Trophoblast cell (in vitro differentiated cells and primary cell): ENCODE results near the gene TMEFF2.
A peak's percentile ranks its signal among the peaks of the same experiment; 100 is the strongest.

Source experiments
- DNase-seq, 2 donors: peaks; one replicate each; pipeline ENCODE4 v3.0.0-alpha.2; 2016
- H2AFZ ChIP-seq: 2 replicates; pipeline ENCODE4 v1.6.1; 2013; ENCODE audit warnings: low read length, moderate library complexity, mild to moderate bottlenecking; ENCODE audit not compliant: insufficient read depth, poor library complexity
- H2AK5ac ChIP-seq: 2 replicates; pipeline ENCODE4 v1.6.1; 2013; ENCODE audit warnings: mild to moderate bottlenecking, low read length
- H2BK120ac ChIP-seq: 2 replicates; pipeline ENCODE4 v1.6.1; 2013; ENCODE audit warnings: low read length, mild to moderate bottlenecking, moderate library complexity; ENCODE audit not compliant: insufficient read depth, poor library complexity
- H2BK12ac ChIP-seq: 2 replicates; pipeline ENCODE4 v1.6.1; 2013; ENCODE audit warnings: mild to moderate bottlenecking, low read length, moderate library complexity
- H2BK5ac ChIP-seq: 2 replicates; pipeline ENCODE4 v1.6.1; 2013; ENCODE audit warnings: low read length, low read depth, moderate library complexity, mild to moderate bottlenecking; ENCODE audit not compliant: poor library complexity
- H3K14ac ChIP-seq: 2 replicates; pipeline ENCODE4 v1.6.1; 2013; ENCODE audit warnings: mild to moderate bottlenecking, low read length
- H3K18ac ChIP-seq: 2 replicates; pipeline ENCODE4 v1.6.1; 2013; ENCODE audit warnings: mild to moderate bottlenecking, low read length
- H3K23ac ChIP-seq: 2 replicates; pipeline ENCODE4 v1.6.1; 2013; ENCODE audit warnings: low read length
- H3K27ac ChIP-seq: 2 replicates; pipeline ENCODE4 v1.5.1; 2013; ENCODE audit warnings: low read depth, mild to moderate bottlenecking, inconsistent platforms, low read length, moderate library complexity
- H3K27me3 ChIP-seq: 2 replicates; pipeline ENCODE4 v1.6.1; 2013; ENCODE audit warnings: inconsistent platforms, mild to moderate bottlenecking, low read length, moderate library complexity; ENCODE audit not compliant: insufficient read depth
- H3K36me3 ChIP-seq, 2 experiments: 1 replicate in 1 of 2; 2 replicates in 1 of 2; pipeline ENCODE4 v1.6.1; 2013; ENCODE audit warnings: low read length in 2 of 2, mild to moderate bottlenecking in 2 of 2, moderate library complexity in 1 of 2; ENCODE audit not compliant: insufficient read depth in 2 of 2, control insufficient read depth in 1 of 2
- H3K4ac ChIP-seq: 2 replicates; pipeline ENCODE4 v1.6.1; 2013; ENCODE audit warnings: low read depth, mild to moderate bottlenecking, low read length, moderate library complexity
- H3K4me1 ChIP-seq, 2 experiments: 1 replicate in 1 of 2; 2 replicates in 1 of 2; pipeline ENCODE4 v1.6.1; 2013; ENCODE audit warnings: low read length in 2 of 2, mild to moderate bottlenecking in 2 of 2, moderate library complexity in 1 of 2; ENCODE audit not compliant: insufficient read depth in 2 of 2, control insufficient read depth in 1 of 2
- H3K4me2 ChIP-seq: 2 replicates; pipeline ENCODE4 v1.6.1; 2013; ENCODE audit warnings: inconsistent platforms, mild to moderate bottlenecking, low read length, moderate library complexity
- H3K4me3 ChIP-seq: 2 replicates; pipeline ENCODE4 v1.5.1; 2013; ENCODE audit warnings: mild to moderate bottlenecking, low read depth, low read length, inconsistent platforms
- H3K79me1 ChIP-seq: one replicate; pipeline ENCODE4 v1.6.1; 2013; ENCODE audit warnings: low read length
- H3K79me2 ChIP-seq: 2 replicates; pipeline ENCODE4 v1.6.1; 2013; ENCODE audit warnings: low read length, mild to moderate bottlenecking; ENCODE audit not compliant: control insufficient read depth, insufficient read depth, poor library complexity
- H3K9ac ChIP-seq: 2 replicates; pipeline ENCODE4 v1.6.1; 2013; ENCODE audit warnings: mild to moderate bottlenecking, low read length
- H3K9me3 ChIP-seq: 2 replicates; pipeline ENCODE4 v1.6.1; 2013; ENCODE audit warnings: low read depth, mild to moderate bottlenecking, control low read depth, inconsistent platforms, low read length; ENCODE audit not compliant: insufficient read depth
- H4K12ac ChIP-seq: 2 replicates; pipeline ENCODE4 v1.6.1; 2013; ENCODE audit warnings: low read depth, mild to moderate bottlenecking, low read length, moderate library complexity
- H4K8ac ChIP-seq: 2 replicates; pipeline ENCODE4 v1.6.1; 2013; ENCODE audit warnings: low read depth, mild to moderate bottlenecking, low read length, moderate library complexity
- H4K91ac ChIP-seq: one replicate; pipeline ENCODE4 v1.6.1; 2013; ENCODE audit warnings: low read depth, mild to moderate bottlenecking, low read length, moderate library complexity
- WGBS: extraction: QIAGEN DNeasy Blood & Tissue Kit; methylation state at CpG from one replicate; pipeline ENCODE4 v1.1.7; 2013; ENCODE audit warnings: missing lambda C conversion rate; ENCODE audit not compliant: insufficient read length, insufficient coverage; ENCODE audit errors: extremely low coverage; 5-methylcytosine and 5-hydroxymethylcytosine counted together

The TMEFF2 gene

GRCh38 chr2:192070099-192070498 lies 124.6 kb downstream of the TMEFF2 start:
- no peaks in the 10 kb centered on the region for H3K4me1 ChIP-seq
- no peak overlapping the region for H2AK5ac ChIP-seq
- no peak overlapping the region for H3K4me2 ChIP-seq
- WGBS: no CpG with 5 or more reads among the region's 1 CpG
- no peak overlapping the region for H3K4me3 ChIP-seq
- no peak overlapping the region for H2BK120ac ChIP-seq
- no peak overlapping the region for H2AFZ ChIP-seq
- H3K36me3 ChIP-seq: no peaks in the 10 kb centered on the region
- no peaks in the 10 kb centered on the region for H3K79me1 ChIP-seq
- peak in 1 of 2 donors; percentile 46 for DNase-seq
- no peak overlapping the region for H3K9ac ChIP-seq
- H4K8ac ChIP-seq: no peak overlapping the region
- no peaks in the 10 kb centered on the region for H3K9me3 ChIP-seq
- no peak overlapping the region for H4K91ac ChIP-seq
- H3K27me3 ChIP-seq: no peaks in the 10 kb centered on the region
- no peaks in the 10 kb centered on the region for H3K79me2 ChIP-seq
- no peak overlapping the region for H2BK12ac ChIP-seq
- H3K18ac ChIP-seq: no peak overlapping the region
- H3K27ac ChIP-seq: no peak overlapping the region
- H3K4ac ChIP-seq: no peak overlapping the region
- no peak overlapping the region for H3K14ac ChIP-seq
- H4K12ac ChIP-seq: no peak overlapping the region
- H3K23ac ChIP-seq: no peak overlapping the region
- H2BK5ac ChIP-seq: no peak overlapping the region

- no peaks in the 10 kb centered on the region for H3K27me3 ChIP-seq
- no peak overlapping the region for H4K8ac ChIP-seq
- H3K4ac ChIP-seq: no peak overlapping the region
- no peaks in the 10 kb centered on the region for H3K9me3 ChIP-seq
- H4K91ac ChIP-seq: no peak overlapping the region
- H2AK5ac ChIP-seq: no peak overlapping the region
- H3K14ac ChIP-seq: no peak overlapping the region
- no peak overlapping the region for H3K27ac ChIP-seq
- no peak overlapping the region for H3K9ac ChIP-seq
- H2BK12ac ChIP-seq: no peak overlapping the region
- no peaks in the 10 kb centered on the region for H3K36me3 ChIP-seq
- no CpG with 5 or more reads among the region's 1 CpG for WGBS
- H3K4me3 ChIP-seq: no peak overlapping the region
- no peak overlapping the region for H4K12ac ChIP-seq
- no peak overlapping the region for H3K4me2 ChIP-seq
- H2BK120ac ChIP-seq: no peak overlapping the region
- H3K4me1 ChIP-seq: no peaks in the 10 kb centered on the region
- H3K79me1 ChIP-seq: no peaks in the 10 kb centered on the region
- no peak overlapping the region for H2BK5ac ChIP-seq
- H3K23ac ChIP-seq: no peak overlapping the region
- DNase-seq: no peak
- no peaks in the 10 kb centered on the region for H3K79me2 ChIP-seq
- no peak overlapping the region for H3K18ac ChIP-seq
- no peak overlapping the region for H2AFZ ChIP-seq
Measured at GRCh38 chr2:192069417-192069816, 125.3 kb downstream of the TMEFF2 start.

- H3K4me2 ChIP-seq: no peak overlapping the region
- H3K18ac ChIP-seq: no peak overlapping the region
- no peak overlapping the region for H4K12ac ChIP-seq
- H3K27me3 ChIP-seq: no peaks in the 10 kb centered on the region
- H3K36me3 ChIP-seq: no peaks in the 10 kb centered on the region
- H3K9ac ChIP-seq: no peak overlapping the region
- H3K79me1 ChIP-seq: no peaks in the 10 kb centered on the region
- no peak overlapping the region for H3K23ac ChIP-seq
- no peak overlapping the region for H2BK12ac ChIP-seq
- H2AK5ac ChIP-seq: no peak overlapping the region
- H4K8ac ChIP-seq: no peak overlapping the region
- no peak overlapping the region for H2AFZ ChIP-seq
- no CpG with 5 or more reads among the region's 4 CpGs for WGBS
- no peak overlapping the region for H3K4ac ChIP-seq
- no peak overlapping the region for H2BK120ac ChIP-seq
- no peaks in the 10 kb centered on the region for H3K9me3 ChIP-seq
- no peaks in the 10 kb centered on the region for H3K4me1 ChIP-seq
- no peak overlapping the region for H3K4me3 ChIP-seq
- H3K79me2 ChIP-seq: no peaks in the 10 kb centered on the region
- DNase-seq: no peak
- no peak overlapping the region for H3K14ac ChIP-seq
- H4K91ac ChIP-seq: no peak overlapping the region
- no peak overlapping the region for H2BK5ac ChIP-seq
- H3K27ac ChIP-seq: no peak overlapping the region
Measured at GRCh38 chr2:192068966-192069365, 125.8 kb downstream of the TMEFF2 start.

GRCh38 chr2:192067631-192068030 lies 127.1 kb downstream of the TMEFF2 start:
- no peak overlapping the region for H3K23ac ChIP-seq
- no peaks in the 10 kb centered on the region for H3K27me3 ChIP-seq
- no peak overlapping the region for H3K18ac ChIP-seq
- H3K4me1 ChIP-seq: no peaks in the 10 kb centered on the region
- no peaks in the 10 kb centered on the region for H3K79me1 ChIP-seq
- H3K9me3 ChIP-seq: no peaks in the 10 kb centered on the region
- H3K4ac ChIP-seq: no peak overlapping the region
- no peak overlapping the region for H3K27ac ChIP-seq
- no peak overlapping the region for H3K9ac ChIP-seq
- H4K12ac ChIP-seq: no peak overlapping the region
- H2AFZ ChIP-seq: no peak overlapping the region
- H3K4me3 ChIP-seq: no peak overlapping the region
- H3K4me2 ChIP-seq: no peak overlapping the region
- no peak overlapping the region for H4K8ac ChIP-seq
- no peak overlapping the region for H2BK5ac ChIP-seq
- no CpG with 5 or more reads among the region's 1 CpG for WGBS
- H2BK120ac ChIP-seq: no peak overlapping the region
- H3K79me2 ChIP-seq: no peaks in the 10 kb centered on the region
- H3K14ac ChIP-seq: no peak overlapping the region
- no peak for DNase-seq
- H4K91ac ChIP-seq: no peak overlapping the region
- no peak overlapping the region for H2BK12ac ChIP-seq
- no peak overlapping the region for H2AK5ac ChIP-seq
- no peaks in the 10 kb centered on the region for H3K36me3 ChIP-seq
